Hematopoietic multipotent progenitor cell treated with erythropoietin and hydrocortisone succinate and interleukin-3 and kit ligand, for 6 days (in vitro differentiated cells): ENCODE measurements around the gene FBLN2.

Experiments
- DNase-seq: peaks from one replicate; pipeline ENCODE4 v3.0.0-alpha.2; 2015

FBLN2 gene

GRCh38 chr3:13628841-13629551 is 80.1 kb downstream of the FBLN2 start:
- DNase-seq: no peak

DNA sequence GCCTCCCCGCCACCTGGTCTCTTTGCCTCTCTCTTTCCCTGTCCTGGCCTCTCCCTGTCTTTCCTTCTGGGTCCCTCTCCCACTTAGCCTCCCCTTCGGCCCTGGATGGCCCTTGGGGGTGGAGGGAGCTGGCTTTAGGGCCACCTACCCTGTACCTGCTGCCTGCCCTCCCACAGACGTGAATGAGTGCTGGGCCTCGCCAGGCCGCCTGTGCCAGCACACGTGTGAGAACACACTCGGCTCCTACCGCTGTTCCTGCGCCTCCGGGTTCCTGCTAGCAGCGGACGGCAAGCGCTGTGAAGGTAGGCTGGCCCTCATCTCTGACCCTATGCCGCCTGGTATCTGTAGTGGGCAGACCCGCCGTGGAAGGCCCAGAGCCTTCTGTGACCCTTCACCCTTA is 80.7 kb downstream of the FBLN2 start:
- no peak for DNase-seq

DNA sequence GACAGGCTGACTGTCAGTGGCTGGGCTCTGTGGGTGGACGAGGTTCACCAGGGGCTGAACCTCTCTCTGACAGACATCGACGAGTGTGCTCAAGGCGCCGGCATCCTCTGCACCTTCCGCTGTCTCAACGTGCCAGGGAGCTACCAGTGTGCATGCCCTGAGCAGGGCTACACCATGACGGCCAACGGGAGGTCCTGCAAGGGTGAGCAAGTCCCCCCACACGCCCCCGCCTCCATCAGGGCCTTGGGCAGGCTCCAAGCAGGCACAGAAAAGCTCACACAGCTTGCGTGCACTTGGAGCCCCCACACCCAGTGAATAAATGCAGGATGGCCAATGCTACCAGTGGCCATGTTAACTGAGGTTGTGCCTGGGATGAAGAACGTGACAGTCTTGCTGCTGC is 82.3 kb downstream of the FBLN2 start:
- DNase-seq: no peak

GRCh38 chr3:13633176-13633575 is 84.3 kb downstream of the FBLN2 start:
- no peak for DNase-seq

DNA sequence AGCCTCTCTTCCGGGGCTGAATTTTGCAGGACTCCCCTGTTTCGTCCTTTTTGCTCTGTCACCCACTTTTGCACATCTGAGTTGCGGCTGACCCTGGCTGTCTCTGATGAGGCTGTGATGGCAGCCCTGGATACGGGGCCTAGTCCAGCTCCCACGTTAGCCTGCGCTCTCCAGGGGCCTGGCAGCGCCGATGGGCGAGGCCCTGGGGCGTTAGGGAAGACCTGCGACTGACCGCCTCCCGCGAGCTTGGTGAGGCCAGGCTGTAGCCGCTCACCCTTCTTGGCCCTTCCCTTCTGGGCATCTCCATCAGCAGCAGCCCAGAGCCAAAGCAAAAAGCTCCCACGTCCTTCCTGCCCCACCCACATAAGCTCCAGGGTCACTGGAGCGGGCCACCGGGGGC is 85.2 kb downstream of the FBLN2 start:
- DNase-seq: no peak

- DNase-seq: no peak
Observed at GRCh38 chr3:13634615-13635014, 85.7 kb downstream of the FBLN2 start.

DNA sequence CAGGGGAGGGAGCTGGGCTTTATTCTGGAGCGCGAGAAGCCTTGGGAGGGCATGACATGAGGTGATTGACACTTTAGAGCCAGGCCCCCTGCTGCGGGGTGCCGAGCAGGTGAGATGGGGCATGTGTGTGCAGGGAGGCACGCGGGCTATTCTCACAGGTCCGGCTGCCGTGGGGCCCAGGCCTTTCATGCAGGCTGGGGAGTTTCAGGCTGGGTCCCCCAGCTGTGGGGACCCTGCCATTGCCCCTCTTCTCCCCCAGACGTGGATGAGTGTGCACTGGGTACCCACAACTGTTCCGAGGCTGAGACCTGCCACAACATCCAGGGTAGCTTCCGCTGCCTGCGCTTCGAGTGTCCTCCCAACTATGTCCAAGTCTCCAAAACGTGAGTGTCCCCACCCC is 87.3 kb downstream of the FBLN2 start:
- no peak for DNase-seq

DNA sequence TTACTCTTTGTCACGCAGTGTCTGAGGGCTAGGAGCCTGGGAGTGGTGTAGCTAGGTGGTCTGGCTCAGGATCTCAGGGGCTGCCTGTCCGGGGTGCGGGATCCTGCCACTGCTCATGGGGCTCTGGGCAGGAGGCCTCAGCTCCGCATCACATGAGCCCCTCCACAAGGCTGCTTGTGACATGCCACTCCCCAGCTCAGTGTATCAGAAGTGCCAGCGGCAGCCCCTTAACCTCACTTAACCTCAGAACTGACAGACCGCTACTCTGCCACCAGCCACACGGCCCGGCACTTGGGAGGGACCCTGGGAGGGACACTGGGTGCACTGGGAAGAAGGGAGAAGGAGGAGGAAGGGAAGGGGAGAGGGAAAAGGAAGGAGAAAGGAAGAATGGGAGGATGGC is 87.9 kb downstream of the FBLN2 start:
- no peak for DNase-seq

DNA sequence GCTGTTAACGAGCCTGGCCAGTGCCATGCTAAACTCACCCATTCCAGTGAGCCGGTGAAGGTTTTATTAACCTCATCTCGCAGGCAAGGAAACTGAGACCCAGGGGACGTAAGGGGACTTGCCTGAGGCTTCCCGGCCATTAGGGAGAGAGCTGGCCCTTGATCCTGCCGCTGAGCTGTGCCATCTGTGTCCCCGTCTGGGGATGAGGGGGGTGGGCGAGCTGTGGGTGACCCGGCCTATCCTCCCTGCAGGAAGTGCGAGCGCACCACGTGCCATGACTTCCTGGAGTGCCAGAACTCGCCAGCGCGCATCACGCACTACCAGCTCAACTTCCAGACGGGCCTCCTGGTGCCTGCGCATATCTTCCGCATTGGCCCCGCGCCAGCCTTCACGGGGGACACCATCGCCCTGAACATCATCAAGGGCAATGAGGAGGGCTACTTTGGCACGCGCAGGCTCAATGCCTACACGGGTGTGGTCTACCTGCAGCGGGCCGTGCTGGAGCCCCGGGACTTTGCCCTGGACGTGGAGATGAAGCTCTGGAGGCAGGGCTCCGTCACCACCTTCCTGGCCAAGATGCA is 88.5 kb downstream of the FBLN2 start:
- DNase-seq: no peak

DNA sequence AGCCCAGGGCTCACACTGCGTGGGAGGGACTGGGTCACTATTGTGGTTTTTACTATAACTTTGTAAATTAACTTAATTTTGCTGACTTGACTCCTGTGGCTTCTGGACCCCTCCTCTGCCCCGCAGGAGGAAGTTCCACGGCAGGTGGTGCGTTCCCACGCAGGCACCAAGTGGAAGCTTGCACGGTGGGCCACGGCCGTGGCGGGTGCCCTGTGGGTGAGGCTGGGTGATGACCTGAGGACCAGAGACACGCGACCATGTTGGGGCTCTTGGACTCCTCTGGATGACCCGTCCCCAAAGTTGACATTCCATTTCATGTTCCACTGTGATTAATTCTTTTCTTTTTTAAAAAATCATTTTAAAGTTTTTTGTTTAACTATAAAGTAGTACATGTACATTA is 89.0 kb downstream of the FBLN2 start:
- no peak for DNase-seq

DNA sequence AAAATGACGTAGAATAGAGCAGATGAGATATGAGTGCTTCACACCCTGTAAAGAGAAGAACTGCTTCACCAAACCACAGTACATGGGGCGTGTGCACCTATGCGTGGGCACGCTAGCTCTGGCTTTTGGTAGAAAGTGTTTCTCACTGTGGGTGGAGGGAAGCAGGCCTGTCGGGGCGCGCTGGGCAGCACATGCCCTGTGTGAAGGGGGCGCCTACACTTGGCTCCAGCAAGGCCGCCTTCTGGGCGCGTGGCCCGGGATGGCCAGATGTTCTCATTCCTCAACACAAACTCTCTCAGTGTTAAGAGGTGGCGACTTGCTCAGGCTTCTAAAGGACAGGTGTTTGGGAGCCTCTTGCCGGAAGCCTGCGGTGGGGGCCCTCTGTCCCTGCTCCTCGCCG is 90.0 kb downstream of the FBLN2 start:
- no peak for DNase-seq

GRCh38 chr3:13642597-13642996 is 93.7 kb downstream of the FBLN2 start:
- DNase-seq: no peak

DNA sequence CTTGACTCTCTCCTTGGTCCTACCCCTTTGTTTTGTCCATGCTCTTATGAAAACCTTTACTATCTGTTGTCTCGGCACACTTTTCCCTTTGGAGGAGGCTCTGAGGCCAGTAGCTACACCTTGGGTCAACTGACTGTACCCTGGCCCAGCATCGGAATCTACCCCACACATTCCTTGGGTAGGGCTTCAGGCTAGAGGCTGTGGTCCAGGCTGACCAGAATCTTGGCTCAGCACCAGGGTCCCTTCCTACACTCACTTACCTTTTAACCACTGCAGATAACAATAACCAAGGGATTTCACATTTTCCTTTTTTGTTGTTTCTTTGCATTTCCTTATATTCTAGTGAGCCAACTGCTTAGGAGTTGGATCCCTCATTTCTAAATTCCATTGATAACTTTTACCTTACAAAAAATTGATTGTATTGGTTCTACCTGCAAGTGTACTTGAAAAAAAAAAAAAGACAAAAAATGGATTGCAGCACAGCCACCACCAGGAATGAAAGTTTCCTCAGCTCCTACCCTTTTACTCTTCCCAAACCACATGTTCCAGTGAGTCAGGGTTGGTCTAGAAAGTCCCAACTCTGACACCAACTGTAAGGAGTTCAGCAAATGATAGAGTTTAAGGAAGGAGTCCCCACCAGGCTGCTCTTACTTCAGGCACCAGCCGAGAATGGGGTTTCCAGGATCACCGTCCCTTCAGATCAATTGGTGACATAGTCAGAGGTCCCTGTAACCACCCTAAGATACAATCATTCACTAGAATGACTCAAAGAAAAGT is 95.6 kb downstream of the FBLN2 start:
- no peak for DNase-seq

- no peak for DNase-seq
Observed at GRCh38 chr3:13645801-13646637, 97.1 kb downstream of the FBLN2 start.

- DNase-seq: peak; percentile 82
Observed at GRCh38 chr3:13647298-13648059, 98.6 kb downstream of the FBLN2 start.

- DNase-seq: peak; percentile 83
Observed at GRCh38 chr3:13648060-13649001, 99.4 kb downstream of the FBLN2 start.

GRCh38 chr3:13650210-13651056 is 101.5 kb downstream of the FBLN2 start:
- peak; percentile 91 for DNase-seq

GRCh38 chr3:13651057-13651400 is 102.1 kb downstream of the FBLN2 start:
- no peak for DNase-seq

DNA sequence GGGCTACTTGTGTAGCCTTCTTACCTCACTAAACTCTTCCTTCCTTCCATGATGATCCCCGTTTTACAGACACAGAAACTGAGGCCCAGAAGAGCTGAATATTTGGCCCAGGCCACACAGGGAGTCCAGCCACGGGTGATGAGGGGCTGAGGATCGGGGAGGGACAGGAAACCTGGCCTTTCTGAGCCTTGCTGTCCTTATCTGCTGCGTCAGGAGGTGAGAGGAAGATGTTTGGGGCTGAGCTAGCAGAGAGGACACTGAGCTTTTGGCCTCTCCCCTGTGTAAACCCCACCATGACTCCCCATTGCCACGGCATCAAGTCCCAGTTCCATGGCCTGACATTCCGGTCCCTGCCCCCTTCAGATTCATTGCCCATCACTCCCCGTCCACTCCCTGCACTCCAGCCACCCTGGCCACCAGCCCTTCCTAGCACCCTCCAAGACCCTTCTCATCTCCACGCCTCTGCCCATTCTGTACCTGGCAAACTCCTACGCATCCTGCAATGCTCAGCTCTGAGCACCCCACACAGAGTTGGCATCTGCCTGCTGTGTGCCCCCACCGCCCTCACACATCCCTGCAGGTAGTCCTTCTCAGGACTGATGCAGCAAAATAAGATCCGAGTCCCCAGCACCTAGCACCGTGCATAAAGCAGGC is 103.0 kb downstream of the FBLN2 start:
- DNase-seq: no peak

DNA sequence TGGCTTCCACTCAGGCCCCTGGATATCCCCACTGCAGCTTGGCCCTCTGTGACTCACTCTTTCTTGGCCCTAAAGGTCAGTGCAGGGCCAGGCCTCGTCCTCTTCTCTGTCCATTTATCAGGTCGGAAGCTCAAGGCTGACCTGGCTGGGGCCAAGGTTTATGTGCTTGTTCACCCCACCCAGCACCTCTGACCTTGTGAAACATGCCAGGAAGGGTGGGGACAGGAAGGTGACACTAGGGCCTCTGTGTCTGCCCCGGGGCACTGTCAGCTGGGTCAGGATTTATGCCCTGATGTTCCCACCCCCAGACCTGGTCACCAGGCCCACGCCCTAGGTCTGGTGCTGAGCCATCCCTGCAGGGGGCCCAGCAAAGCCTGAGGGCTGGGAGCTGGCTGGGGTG is 103.8 kb downstream of the FBLN2 start:
- DNase-seq: no peak
